SK-MEL-5 (cell line): ENCODE measurements around the gene DHX9. TPM values are rescaled to one million over a fixed set of nuclear protein-coding genes. Genes with fewer than 3 reads are reported as not detected.

Source experiments
- DNase-seq: peaks from one replicate; pipeline ENCODE4 v3.0.0-alpha.2; 2016; ENCODE audit warnings: low read depth, low spot score
- in situ Hi-C: cut with HindIII; loops from 2 replicates; pipeline ENCODE4 v1.10.0; 2016; ENCODE audit warnings: low sequenced_read_pairs, high pct_unique_total_duplicates, low pct_unique_long_range_greater_than_20kb
- polyA plus RNA-seq, 2 experiments: library from polyadenylated mRNA; depleted of rRNA; stranded (reverse); fragments of >200 nt; gene quantifications; 2 replicates each; pipeline ENCODE4 v1.2.3, GENCODE V29; 2015
- total RNA-seq: library from RNA; depleted of rRNA; stranded (reverse); fragments of >200 nt; shearing (Covaris generic); gene quantifications from 2 replicates; pipeline ENCODE4 v1.2.3, GENCODE V29; 2014; rRNA removed

DHX9 gene
- total RNA-seq = 132 and 145 TPM in 2 replicates
- 155 and 164 TPM in 2 replicates for polyA plus RNA-seq (2015; cell fraction: cytosol; rRNA removed)
- 179 and 270 TPM in 2 replicates for polyA plus RNA-seq (2015; cell fraction: nucleus; rRNA removed)

DNA sequence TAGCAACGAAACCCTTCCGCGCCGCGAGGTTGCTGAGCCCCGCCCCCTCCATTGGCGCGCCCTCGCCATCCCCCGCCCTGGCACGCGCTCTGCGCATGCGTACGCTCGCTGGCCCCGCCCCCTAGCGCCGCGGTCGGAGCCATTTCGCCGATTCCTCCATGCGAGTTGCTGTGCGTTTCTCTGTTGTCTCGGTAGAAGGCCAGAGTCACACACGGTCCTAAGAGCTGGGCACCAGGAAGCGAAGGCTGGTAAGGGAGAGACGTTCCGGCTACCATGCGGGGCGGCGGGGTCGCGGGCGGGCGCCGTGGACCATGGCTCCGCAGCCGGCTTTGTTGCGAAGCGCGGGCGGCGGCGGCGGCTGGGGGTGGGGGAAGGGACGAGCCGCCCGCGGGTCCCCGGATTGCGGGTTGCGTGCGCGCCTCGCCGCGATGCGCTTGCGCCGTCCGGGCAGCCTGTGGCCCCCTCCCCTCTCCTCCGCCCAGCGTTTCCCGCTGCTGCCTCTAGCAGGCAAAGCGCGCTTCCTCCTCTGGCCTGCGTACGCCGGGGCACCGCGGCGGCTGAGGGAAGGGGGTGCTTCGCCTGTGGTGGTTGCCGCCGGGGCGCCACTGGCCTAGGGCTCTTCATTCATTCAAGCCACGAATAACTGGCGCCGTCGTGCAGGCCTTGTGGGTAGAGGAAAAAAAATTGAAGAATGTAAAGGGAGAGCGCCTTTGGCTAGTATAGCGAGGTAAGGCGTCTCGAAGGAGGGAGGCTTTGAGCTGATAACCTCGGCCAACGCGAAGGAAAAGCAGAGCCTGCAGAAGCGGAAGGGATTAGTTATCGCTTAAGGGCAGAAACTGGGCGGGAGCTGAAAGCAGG lies at the start of gene DHX9:
Gene DHX9, plus strand, starts transcription at position 139 of the 858 bp plus-strand sequence. CDS start 3,220 bp downstream, outside the sequence.
- in situ Hi-C loops = no loop called here
- DNase-seq = peak; percentile 86

DNA sequence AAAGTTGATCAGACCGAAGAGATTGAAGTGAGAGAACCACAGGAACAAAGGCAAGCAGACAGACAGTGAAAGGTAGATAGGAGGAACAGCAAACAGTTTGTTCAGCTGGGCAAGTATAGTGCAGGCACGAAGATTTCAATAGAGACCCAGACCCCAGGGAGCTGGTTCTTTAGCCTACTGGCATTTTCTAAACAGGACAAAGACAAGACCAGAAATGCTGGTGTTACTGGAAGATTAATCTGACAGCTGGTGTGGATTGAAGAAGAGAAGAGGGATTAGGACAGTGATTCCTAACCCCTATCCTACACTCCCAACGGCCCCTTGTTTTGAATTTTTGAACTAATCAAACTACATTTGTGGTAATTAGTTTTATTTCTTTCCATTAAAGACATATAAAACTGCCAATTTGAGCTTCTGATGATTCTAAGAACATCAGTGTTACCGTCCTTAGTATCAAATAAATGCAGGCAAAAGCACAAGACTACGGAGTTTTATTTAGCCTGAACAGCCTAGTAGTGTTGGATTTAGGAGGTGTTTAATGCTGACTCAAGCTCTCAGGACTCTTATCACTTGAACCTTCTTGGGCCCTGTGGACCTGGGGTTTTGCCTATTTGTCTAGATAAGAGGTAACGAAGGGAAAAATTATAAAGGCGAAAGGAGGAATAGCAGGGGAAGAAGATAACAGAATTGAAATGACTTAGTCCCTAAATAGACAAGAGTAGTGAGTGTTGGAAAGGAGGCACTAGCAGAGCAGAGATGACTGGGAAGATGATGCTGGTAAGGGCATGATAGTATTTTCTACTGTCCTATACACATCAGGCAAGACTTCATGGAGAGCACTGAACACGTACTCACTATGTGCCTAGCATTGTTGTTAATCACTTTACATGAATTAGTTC lies 47.6 kb upstream of the DHX9 start:
- in situ Hi-C loops = no loop called here
- no peak for DNase-seq

DNA sequence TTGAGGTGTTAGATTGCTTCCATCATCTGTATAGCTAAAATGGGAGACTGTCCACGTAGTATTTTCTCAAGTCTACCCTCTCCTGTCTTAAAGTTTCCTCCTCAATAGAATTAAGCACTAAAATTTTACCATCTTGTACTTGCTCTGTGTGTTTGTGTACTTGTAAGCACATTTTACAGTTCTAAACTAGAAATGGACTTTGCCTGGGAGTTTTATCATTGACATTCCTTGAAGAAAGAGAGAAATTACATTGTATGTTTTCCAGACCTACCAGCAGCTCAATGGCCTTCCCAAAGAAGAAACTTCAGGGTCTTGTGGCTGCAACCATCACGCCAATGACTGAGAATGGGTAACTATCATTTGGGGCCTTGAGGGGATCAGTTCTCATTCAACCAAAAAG lies 45.1 kb upstream of the DHX9 start:
- no peak for DNase-seq
- in situ Hi-C loops = no loop called here

DNA sequence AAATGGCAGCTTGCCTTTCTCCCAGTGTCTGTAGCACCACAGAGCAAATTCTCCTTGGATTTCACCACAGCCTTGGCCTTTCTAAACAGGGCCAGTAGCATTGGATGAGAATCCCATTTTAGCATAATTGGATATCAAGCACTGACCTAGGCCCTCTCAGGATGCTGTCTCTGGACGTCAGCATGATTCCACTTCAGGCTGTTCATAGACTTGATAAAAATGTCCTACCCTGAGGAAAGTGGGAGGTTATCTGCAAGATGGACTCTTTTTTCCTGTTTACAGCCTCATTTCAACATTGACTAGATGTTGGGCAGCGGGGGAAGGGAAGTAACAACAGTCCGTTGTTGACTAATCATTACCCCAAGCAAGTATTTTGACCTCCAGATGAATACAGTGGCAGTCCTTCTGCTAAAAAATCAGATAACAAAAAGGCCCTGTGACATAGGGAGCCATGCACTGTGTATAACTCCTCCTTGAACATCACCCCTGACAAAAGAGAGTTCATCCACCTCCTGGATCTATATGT lies 44.4 kb upstream of the DHX9 start:
- in situ Hi-C loops = no loop called here
- peak; percentile 26 for DNase-seq

DNA sequence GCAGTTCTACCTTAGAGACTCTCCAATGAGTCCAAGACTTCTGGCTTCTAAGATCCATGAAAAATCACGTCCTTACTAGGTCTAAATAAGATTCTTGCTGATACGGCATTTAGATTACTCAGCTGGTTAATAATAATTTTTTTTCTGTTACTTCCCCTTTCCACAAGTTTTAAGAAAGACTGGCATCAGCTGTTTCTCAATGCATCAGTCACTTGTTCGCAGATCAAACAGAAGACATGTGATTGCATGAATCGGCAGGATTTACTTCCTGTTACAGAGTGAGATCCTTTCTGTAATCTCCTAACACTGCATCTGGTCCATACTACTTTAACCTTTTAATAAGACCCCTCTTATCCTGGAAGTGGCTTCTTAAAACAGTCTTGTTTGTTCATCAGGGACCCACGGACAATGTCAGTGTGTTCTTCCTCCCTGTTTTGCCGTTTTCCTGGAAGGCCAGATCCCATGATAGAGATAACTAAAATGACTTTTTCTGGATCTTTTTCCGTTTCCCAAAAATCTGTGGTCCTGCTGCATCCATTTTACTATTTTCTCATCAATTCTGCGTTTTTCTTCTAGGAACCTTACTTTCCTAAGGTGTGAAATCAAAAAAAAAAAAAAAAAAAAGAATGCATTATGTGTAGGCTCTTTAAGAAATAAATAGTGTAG lies 43.5 kb upstream of the DHX9 start:
- peak; percentile 24 for DNase-seq
- in situ Hi-C loops = no loop called here

DNA sequence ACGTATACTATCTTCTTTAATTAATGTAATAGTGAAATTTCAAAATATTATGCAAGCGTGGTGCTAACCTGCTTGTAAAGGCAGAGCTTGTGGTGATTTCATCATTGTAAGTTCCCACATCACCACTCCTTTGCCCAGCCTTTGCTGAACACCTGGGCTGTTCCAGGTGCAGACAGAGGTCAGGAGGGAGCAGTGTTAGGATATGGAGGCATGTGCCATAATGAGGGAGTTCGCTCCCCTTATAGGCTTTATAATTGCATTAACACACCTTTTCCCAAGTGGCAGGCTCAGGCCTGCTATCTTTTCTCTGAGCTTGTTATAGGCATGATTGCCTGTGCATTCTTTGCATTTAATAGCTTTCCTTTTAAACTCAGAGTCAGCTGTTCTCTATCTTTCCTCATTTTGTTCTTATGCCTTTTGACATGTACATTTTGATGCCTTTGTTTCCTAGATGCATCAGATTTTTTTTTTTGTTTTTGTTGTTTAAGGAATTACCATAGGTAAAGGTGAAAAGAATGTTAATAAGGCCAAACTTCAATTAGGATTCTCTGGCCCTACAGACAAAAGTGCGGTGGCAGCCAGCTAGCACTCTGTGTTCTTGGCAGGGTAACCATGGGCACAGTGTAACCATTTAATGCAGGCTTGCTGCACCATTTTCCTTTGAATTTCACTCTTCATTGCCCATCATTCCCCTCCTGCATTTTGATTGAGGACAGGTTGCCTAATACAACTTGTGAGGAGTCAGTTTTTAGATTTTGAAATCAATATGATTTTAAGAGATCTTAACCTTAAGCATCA lies 36.9 kb upstream of the DHX9 start:
- in situ Hi-C loops = no loop called here
- DNase-seq = no peak

DNA sequence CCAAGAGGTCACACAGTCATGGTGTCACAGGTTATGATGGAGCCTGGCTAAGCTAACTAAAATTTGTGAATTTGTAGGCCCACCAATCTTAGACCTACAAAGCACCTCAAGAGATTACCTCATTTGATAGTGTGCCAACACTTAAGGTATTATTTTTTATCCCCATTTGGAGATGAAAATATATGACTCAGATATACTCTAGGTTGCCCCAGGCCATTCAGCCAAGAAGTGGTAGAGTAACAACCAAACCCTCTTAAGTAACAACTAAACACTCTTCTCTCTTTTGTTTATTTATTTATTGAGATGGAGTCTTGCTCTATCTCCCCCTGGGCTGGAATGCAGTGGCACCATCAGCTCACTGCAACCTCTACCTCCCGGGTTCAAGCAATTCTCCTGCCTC lies 35.3 kb upstream of the DHX9 start:
- in situ Hi-C loops = no loop called here
- DNase-seq = no peak

DNA sequence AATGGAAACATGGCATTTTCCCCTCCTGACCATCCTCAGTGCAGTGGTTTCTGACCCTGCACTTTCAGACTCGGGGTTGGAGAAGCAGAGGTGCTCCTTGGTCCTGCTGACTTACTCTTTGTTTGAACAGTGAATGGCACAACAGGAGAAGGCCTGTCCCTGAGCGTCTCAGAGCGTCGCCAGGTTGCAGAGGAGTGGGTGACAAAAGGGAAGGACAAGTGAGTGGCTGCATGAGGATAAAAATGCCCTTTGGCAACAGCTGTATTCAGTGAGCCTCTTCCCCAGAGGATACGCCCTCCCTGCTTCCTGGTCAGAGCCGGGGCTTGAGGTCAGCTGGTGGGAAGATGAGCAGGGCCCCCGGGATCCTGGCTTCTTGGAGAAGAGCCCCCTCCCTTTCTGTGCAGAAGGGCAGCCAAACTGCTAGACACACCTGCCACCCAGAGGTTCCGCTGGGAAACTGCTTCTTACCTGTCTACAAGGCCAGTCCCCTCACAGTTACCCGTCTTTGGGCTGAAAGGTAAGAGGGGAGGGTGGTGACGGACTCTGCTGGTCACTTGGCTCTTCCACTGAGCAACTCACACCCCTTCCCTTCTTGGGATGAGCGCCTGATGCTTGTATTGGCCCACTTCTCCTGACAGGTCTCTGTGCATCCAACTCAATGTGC lies 33.0 kb upstream of the DHX9 start:
- no peak for DNase-seq
- in situ Hi-C loops = no loop called here

DNA sequence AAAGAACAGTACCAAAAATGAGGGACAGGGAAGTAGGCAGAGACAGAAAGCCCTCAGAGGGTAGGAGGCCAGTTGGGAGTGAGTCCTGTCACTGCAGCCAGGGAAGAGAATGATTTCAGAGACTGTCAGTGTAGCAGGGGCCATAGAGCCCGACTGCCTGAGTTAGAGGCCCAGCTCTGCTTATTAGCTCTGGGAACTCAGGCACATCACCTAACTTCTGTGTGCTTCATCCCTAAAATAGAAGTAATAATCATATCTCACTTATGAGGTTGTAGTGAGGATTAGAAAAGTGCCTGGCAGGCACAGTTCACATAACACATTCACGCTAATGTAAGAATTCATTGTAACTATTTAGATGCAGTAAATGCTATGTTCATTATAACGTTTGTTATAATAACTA lies 31.2 kb upstream of the DHX9 start:
- DNase-seq = no peak
- in situ Hi-C loops = no loop called here

DNA sequence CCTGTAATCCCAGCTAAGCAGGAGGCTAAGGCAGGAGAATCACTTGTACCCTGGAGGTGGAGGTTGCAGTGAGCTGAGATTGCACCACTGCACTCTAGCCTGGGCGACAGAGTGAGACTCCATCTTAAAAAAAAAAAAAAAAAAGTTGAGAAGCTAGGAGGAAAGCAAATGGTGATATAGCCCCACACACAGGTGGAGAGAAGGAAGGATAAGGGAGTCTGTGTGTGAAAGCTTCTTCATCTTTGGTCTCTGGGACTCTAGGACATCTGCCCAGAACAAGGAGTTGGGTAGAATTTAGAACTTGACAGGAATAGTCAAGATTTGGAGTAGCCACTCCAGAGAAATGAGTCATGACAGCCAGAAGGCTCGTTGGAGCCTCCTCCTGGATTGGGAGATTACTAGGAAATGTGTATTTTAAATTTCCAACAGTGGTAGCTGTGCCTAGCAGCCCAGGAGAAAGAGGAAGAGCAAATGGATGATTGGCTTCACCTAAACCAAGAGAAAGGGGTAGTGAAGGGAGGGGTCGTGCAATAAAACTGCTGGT lies 29.7 kb upstream of the DHX9 start:
- in situ Hi-C loops = no loop called here
- no peak for DNase-seq

DNA sequence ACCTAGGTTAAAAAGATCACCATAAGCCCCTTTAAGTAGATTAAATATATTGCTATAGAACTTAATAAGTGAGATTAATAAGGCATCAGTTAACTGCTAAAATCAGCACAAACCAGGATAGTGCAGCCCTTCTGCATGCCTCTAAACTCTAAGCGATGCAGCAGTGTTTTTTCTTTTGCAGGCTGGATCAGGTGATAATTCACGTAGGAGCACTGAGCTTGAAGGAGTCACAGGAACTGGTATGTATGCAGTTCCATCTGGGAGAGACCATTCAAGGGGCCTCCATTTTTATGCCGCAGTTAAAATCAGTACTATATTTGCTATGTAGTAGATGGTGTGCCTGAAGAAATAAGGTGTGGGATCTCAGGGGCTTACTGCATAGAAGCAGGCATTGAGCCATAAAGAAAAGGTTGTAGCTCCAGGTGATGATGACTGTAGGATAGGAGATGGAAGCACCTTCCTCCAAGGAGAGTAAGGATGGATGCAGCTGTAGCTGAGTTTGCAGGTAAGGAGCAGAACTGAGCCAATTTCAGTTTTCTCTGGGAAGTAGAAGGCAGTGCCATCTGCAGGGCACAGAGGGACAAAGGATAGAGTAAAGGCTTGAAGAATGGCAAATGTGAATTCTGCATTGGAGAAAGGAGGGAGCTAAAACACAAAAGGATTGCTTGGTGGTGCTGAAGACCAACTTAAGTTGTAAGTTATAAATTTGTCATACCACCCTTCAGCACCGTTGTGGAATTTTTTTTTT lies 27.0 kb upstream of the DHX9 start:
- in situ Hi-C loops = no loop called here
- no peak for DNase-seq

DNA sequence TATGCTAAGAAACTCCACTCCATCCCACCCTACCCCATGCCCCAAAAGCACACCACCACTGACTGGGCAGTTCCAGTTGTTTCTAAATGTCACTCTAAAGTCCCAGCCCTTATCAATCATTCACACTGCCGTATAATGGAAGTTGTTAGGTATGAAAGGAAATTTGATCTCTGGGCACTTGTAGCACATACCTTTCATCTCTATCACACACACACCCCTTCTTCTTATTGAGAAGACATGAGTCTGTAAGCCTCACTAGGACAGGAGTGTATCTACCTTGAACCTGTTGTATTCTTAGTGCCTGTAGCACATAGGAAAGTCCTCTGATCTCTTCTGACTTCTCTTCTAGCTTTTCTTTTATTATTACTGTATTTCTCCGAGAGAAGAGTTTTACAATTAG lies 22.3 kb upstream of the DHX9 start:
- in situ Hi-C loops = no loop called here

DNA sequence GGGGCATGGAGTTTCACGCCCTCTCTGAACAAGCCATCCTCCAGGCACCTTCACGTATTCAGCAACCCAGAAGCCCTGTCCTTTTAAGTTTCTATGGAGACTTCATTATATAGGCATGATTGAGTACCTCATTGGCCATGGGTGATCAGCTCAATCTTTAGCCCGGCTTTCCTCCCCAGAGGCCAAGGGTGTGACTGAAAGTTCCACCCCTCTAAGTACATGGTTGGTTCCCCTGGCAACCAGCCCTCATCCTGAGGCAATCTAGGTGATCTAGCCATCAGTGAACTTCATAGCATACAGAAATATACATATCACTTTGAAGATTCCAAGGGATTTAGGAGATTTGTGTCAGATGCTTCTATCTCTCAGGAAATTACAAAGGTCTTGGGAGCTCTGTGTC lies 21.3 kb upstream of the DHX9 start:
- in situ Hi-C loops = no loop called here
- no peak for DNase-seq

More for the DNA sequence above, 22.3 kb upstream of the DHX9 start:
- no peak for DNase-seq

DNA sequence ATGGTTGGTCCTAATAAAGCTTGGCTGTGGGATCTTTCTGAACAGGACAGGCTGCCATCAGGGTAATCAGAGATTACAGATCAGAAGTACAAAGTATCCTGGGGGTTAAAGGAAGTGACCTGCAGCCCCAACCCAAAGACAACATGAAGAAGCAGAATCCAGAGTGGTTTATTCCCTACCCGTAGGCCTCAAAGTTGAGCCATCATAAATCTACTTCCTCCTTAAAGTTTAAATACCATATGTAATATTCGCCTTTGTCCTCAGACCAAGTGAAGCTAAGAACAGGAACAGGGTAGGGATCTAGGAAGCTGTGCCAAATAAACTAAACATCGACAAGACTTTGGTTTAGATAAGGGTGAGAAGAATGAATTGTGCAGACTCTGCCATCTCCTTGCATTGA lies 15.9 kb upstream of the DHX9 start:
- in situ Hi-C loops = no loop called here

DNA sequence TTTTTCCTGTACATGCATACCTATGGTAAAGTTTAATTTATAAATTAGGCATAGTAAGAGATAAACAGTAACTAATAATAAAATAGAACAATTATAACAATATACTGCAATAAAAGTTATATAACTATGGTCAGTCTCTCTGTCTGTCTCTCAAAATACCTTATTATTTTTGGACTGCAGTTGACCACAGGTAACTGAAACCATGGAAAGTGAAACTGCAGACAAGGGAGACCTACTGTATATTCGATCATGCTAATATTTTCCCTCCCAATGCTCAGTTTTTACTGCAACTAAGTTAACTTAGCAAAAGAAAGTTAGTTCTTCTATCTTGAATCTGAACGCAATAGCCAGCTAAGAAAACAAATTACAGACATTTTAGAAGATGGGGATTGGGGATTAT lies 12.3 kb upstream of the DHX9 start:
- in situ Hi-C loops = no loop called here
- DNase-seq = no peak

More for the DNA sequence above, 15.9 kb upstream of the DHX9 start:
- DNase-seq = no peak
